HEK293 (cell line): ENCODE results near the gene NRP1.
A peak's percentile ranks its signal among the peaks of the same experiment; 100 is the strongest.

Experiments used
- CTCF ChIA-PET: fragments of 350-600 bp; formaldehyde crosslinking; extraction: SDS; loops from one replicate; lab custom pipeline; 2021; ENCODE audit warnings: antibody characterized with exemption; lab: Yijun Ruan, JAX
- POLR2A ChIA-PET: fragments of 300-600 bp; formaldehyde crosslinking; extraction: SDS; loops from one replicate; lab custom pipeline; 2020; ENCODE audit warnings: antibody characterized with exemption, inconsistent platforms; lab: Yijun Ruan, JAX
- H3K27ac ChIP-seq: fragments of 200-500 bp; sonication (Bioruptor generic); 2 replicates; pipeline ENCODE4 v1.5.1; 2014; ENCODE audit warnings: low read depth, low read length, control low read depth, inconsistent platforms; ENCODE audit errors: extremely low read depth
- H3K36me3 ChIP-seq, 2 experiments: fragments of 200-500 bp in 1 of 2; sonication (Bioruptor generic) in 1 of 2; 1 replicate in 1 of 2; 2 replicates in 1 of 2; pipeline ENCODE4 v1.5.1; 2014 to 2017; ENCODE audit warnings: inconsistent platforms in 2 of 2, low read length in 2 of 2; ENCODE audit not compliant: control insufficient read depth in 2 of 2, insufficient read depth in 1 of 2
- H3K4me1 ChIP-seq: fragments of 200-500 bp; sonication (Bioruptor generic); 2 replicates; pipeline ENCODE4 v1.5.1; 2014; ENCODE audit warnings: mild to moderate bottlenecking, low read length, inconsistent platforms; ENCODE audit not compliant: control insufficient read depth, insufficient read depth
- H3K4me3 ChIP-seq: 2 replicates; pipeline ENCODE4 v1.5.1; 2011; ENCODE audit warnings: low read depth, mild to moderate bottlenecking, control low read depth, low read length, moderate library complexity
- H3K9me3 ChIP-seq: fragments of 200-500 bp; sonication (Bioruptor generic); 2 replicates; pipeline ENCODE4 v1.5.1; 2014; ENCODE audit warnings: low read depth, low read length, inconsistent platforms; ENCODE audit not compliant: control insufficient read depth, insufficient read depth
- BCL11B ChIP-seq: fragments of 450-650 bp; formaldehyde crosslinking; IDR thresholded peaks from 2 replicates; pipeline ENCODE4 v1.5.1; 2016; ENCODE audit warnings: low read depth, missing biosample characterization, missing genetic modification characterization
- CTCF ChIP-seq: fragments of 450-650 bp; formaldehyde crosslinking; IDR thresholded peaks from 2 replicates; pipeline ENCODE4 v1.5.1; 2016; ENCODE audit warnings: missing biosample characterization, missing genetic modification characterization
- EGR2 ChIP-seq: fragments of 450-650 bp; formaldehyde crosslinking; IDR thresholded peaks from 2 replicates; pipeline ENCODE4 v1.5.1; 2016; ENCODE audit warnings: low read depth, missing biosample characterization, missing genetic modification characterization
- FEZF1 ChIP-seq: fragments of 450-650 bp; formaldehyde crosslinking; IDR thresholded peaks from 2 replicates; pipeline ENCODE4 v1.5.1; 2016; ENCODE audit warnings: missing biosample characterization, missing genetic modification characterization
- HOXA7 ChIP-seq: sonication (generic); formaldehyde crosslinking; IDR thresholded peaks from 2 replicates; pipeline ENCODE4 v1.8.1; 2022; ENCODE audit warnings: missing genetic modification reagents, borderline replicate concordance
- OSR2 ChIP-seq: fragments of 450-650 bp; formaldehyde crosslinking; IDR thresholded peaks from 2 replicates; pipeline ENCODE4 v1.5.1; 2016; ENCODE audit warnings: missing biosample characterization, missing genetic modification characterization
- SCRT2 ChIP-seq: fragments of 450-650 bp; formaldehyde crosslinking; IDR thresholded peaks from 2 replicates; pipeline ENCODE4 v1.5.1; 2016; ENCODE audit warnings: missing biosample characterization, missing genetic modification characterization
- SETDB1 ChIP-seq: IDR thresholded peaks from one replicate; pipeline ENCODE4 v1.6.1; 2017; ENCODE audit warnings: mild to moderate bottlenecking, low read length, moderate library complexity, mixed read lengths; ENCODE audit not compliant: insufficient read length
- YY2 ChIP-seq: fragments of 450-650 bp; formaldehyde crosslinking; IDR thresholded peaks from 2 replicates; pipeline ENCODE4 v1.5.1; 2016; ENCODE audit warnings: missing biosample characterization, missing genetic modification characterization
- ZBTB44 ChIP-seq: fragments of 450-650 bp; IDR thresholded peaks from 2 replicates; pipeline ENCODE4 v1.5.1; 2018; ENCODE audit warnings: missing biosample characterization, mild to moderate bottlenecking, missing genetic modification characterization
- ZBTB8A ChIP-seq: fragments of 450-650 bp; formaldehyde crosslinking; IDR thresholded peaks from 2 replicates; pipeline ENCODE4 v1.5.1; 2016; ENCODE audit warnings: missing biosample characterization, missing genetic modification characterization
- ZIC2 ChIP-seq: fragments of 450-650 bp; formaldehyde crosslinking; IDR thresholded peaks from 2 replicates; pipeline ENCODE4 v1.5.1; 2016; ENCODE audit warnings: missing biosample characterization, missing genetic modification characterization
- ZNF10 ChIP-seq: fragments of 450-650 bp; formaldehyde crosslinking; IDR thresholded peaks from 2 replicates; pipeline ENCODE4 v1.5.1; 2017; ENCODE audit warnings: missing biosample characterization, missing genetic modification characterization
- ZNF155 ChIP-seq: fragments of 450-650 bp; formaldehyde crosslinking; IDR thresholded peaks from 2 replicates; pipeline ENCODE4 v1.5.1; 2016; ENCODE audit warnings: missing biosample characterization, missing genetic modification characterization
- ZNF169 ChIP-seq: fragments of 450-650 bp; formaldehyde crosslinking; IDR thresholded peaks from 2 replicates; pipeline ENCODE4 v1.5.1; 2016; ENCODE audit warnings: missing biosample characterization, missing genetic modification characterization
- ZNF174 ChIP-seq: fragments of 450-650 bp; formaldehyde crosslinking; IDR thresholded peaks from 2 replicates; pipeline ENCODE4 v1.5.0; 2017; ENCODE audit warnings: missing biosample characterization, mild to moderate bottlenecking, missing genetic modification characterization
- ZNF184 ChIP-seq: fragments of 450-650 bp; IDR thresholded peaks from 2 replicates; pipeline ENCODE4 v1.5.1; 2018; ENCODE audit warnings: missing biosample characterization, mild to moderate bottlenecking, missing genetic modification characterization
- ZNF2 ChIP-seq: fragments of 450-650 bp; formaldehyde crosslinking; IDR thresholded peaks from 2 replicates; pipeline ENCODE4 v1.5.1; 2016; ENCODE audit warnings: missing biosample characterization, missing genetic modification characterization
- ZNF302 ChIP-seq: fragments of 450-650 bp; formaldehyde crosslinking; IDR thresholded peaks from 2 replicates; pipeline ENCODE4 v1.5.1; 2016; ENCODE audit warnings: missing biosample characterization, missing genetic modification characterization, low read depth
- ZNF350 ChIP-seq: fragments of 450-650 bp; formaldehyde crosslinking; IDR thresholded peaks from 2 replicates; pipeline ENCODE4 v1.5.0; 2017; ENCODE audit warnings: missing biosample characterization, mild to moderate bottlenecking, missing genetic modification characterization
- ZNF558 ChIP-seq: fragments of 450-650 bp; formaldehyde crosslinking; IDR thresholded peaks from 2 replicates; pipeline ENCODE4 v1.5.1; 2016; ENCODE audit warnings: missing biosample characterization, missing genetic modification characterization
- ZNF561 ChIP-seq: fragments of 450-650 bp; IDR thresholded peaks from 2 replicates; pipeline ENCODE4 v1.5.1; 2018; ENCODE audit warnings: missing biosample characterization, missing genetic modification characterization, borderline replicate concordance
- ZNF610 ChIP-seq: fragments of 450-650 bp; formaldehyde crosslinking; IDR thresholded peaks from 2 replicates; pipeline ENCODE4 v1.5.1; 2016; ENCODE audit warnings: missing biosample characterization, missing genetic modification characterization, borderline replicate concordance
- ZNF624 ChIP-seq: fragments of 450-650 bp; formaldehyde crosslinking; IDR thresholded peaks from 2 replicates; pipeline ENCODE4 v1.5.1; 2017; ENCODE audit warnings: missing biosample characterization, missing genetic modification characterization
- ZSCAN30 ChIP-seq: fragments of 450-650 bp; IDR thresholded peaks from 2 replicates; pipeline ENCODE4 v1.5.1; 2018; ENCODE audit warnings: missing biosample characterization, mild to moderate bottlenecking, missing genetic modification characterization, moderate library complexity
- TF ChIP-seq, protein P1 (sequence below): fragments of 450-650 bp; formaldehyde crosslinking; IDR thresholded peaks from 2 replicates; pipeline ENCODE4 v1.5.1; 2016; ENCODE audit warnings: missing biosample characterization, missing genetic modification characterization
- TF ChIP-seq, protein P2 (sequence below): fragments of 450-650 bp; formaldehyde crosslinking; IDR thresholded peaks from 2 replicates; pipeline ENCODE4 v1.5.1; 2016; ENCODE audit warnings: missing biosample characterization, missing genetic modification characterization
- TF ChIP-seq, protein P3 (sequence below): fragments of 450-650 bp; formaldehyde crosslinking; IDR thresholded peaks from 2 replicates; pipeline ENCODE4 v1.5.1; 2016; ENCODE audit warnings: missing biosample characterization, missing genetic modification characterization

The NRP1 gene

GRCh38 chr10:33325929-33326328 is 8.5 kb downstream of the NRP1 start (continued):
- TF ChIP-seq ZNF350 (tag by site-specific recombination) (no peak), YY2 (tag by site-specific recombination) (no peak), ZNF561 (tag by site-specific recombination) (peak; percentile 83), BCL11B (peak; percentile 63), ZNF2 (tag by site-specific recombination) (no peak; the same call in 1 of the 2 replicates), HOXA7 (no peak), ZNF155 (tag by site-specific recombination) (no peak), ZIC2 (tag by site-specific recombination) (peak; percentile 46; the same call in 1 of the 2 replicates), ZNF184 (tag by site-specific recombination) (no peak), ZSCAN30 (tag by site-specific recombination) (peak; percentile 99), ZNF10 (tag by site-specific recombination) (peak; percentile 81; the same call in 1 of the 2 replicates), ZNF558 (tag by site-specific recombination) (no peak), ZNF169 (tag by site-specific recombination) (no peak)
- TF ChIP-seq, protein P1, sequence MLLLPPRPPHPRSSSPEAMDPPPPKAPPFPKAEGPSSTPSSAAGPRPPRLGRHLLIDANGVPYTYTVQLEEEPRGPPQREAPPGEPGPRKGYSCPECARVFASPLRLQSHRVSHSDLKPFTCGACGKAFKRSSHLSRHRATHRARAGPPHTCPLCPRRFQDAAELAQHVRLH (tag by site-specific recombination) = peak; percentile 97
- TF ChIP-seq, protein P2, sequence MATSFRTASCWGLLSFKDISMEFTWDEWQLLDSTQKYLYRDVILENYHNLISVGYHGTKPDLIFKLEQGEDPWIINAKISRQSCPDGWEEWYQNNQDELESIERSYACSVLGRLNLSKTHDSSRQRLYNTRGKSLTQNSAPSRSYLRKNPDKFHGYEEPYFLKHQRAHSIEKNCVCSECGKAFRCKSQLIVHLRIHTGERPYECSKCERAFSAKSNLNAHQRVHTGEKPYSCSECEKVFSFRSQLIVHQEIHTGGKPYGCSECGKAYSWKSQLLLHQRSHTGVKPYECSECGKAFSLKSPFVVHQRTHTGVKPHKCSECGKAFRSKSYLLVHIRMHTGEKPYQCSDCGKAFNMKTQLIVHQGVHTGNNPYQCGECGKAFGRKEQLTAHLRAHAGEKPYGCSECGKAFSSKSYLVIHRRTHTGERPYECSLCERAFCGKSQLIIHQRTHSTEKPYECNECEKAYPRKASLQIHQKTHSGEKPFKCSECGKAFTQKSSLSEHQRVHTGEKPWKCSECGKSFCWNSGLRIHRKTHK (tag by site-specific recombination) = no peak

DNA sequence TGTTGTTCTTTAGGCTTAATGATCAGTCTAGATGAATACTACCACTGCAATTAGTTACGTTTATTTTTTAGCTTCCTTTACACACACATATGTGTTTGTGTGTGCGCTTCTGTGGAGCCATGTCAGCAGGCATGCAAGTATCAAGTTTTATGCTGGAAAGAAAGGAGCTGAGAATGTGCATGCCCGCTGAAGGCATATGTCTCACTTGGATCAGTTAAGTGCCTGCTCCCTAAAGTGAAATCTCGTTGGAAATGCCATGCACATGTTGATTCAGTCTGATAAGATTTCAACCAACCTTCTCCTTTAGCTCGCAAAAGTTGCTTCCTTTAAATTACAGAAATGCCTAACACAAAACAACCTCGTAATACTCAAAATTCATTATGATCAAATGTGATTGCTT is 10.7 kb downstream of the NRP1 start:
- ChIA-PET CTCF (interaction anchor here (0.6 kb wide), 1 partner anchor 15 kb away, joined by 3 read pairs; no protein-coding TSS in a partner anchor), POLR2A (interaction anchor here (1.1 kb wide), 1 partner anchor 10 kb away, joined by 5 read pairs; the partner anchor contains the start of gene NRP1)
- H3K36me3 ChIP-seq = peaks cover 5 to 7% of the 10 kb centered on the region in 2 experiments; a peak in 2 of 3 replicates
- 0 out of 2 replicates have a peak, but pooled peaks have one; percentile 8 for TF ChIP-seq ZSCAN30 (tag by site-specific recombination)
- TF ChIP-seq, protein P3, sequence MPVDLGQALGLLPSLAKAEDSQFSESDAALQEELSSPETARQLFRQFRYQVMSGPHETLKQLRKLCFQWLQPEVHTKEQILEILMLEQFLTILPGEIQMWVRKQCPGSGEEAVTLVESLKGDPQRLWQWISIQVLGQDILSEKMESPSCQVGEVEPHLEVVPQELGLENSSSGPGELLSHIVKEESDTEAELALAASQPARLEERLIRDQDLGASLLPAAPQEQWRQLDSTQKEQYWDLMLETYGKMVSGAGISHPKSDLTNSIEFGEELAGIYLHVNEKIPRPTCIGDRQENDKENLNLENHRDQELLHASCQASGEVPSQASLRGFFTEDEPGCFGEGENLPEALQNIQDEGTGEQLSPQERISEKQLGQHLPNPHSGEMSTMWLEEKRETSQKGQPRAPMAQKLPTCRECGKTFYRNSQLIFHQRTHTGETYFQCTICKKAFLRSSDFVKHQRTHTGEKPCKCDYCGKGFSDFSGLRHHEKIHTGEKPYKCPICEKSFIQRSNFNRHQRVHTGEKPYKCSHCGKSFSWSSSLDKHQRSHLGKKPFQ (tag by site-specific recombination) = no peak
- TF ChIP-seq, protein P1 (tag by site-specific recombination) = no peak
- no peak for TF ChIP-seq ZNF558 (tag by site-specific recombination)
- TF ChIP-seq SETDB1 = no peak
- TF ChIP-seq EGR2 (tag by site-specific recombination) = no peak
- 0 out of 2 replicates have a peak, but pooled peaks have one; percentile 41 for TF ChIP-seq FEZF1 (tag by site-specific recombination)
- no peak for TF ChIP-seq CTCF (tag by site-specific recombination)
- no peak for TF ChIP-seq ZNF174
- TF ChIP-seq OSR2 (tag by site-specific recombination) = 0 out of 2 replicates have a peak, but pooled peaks have one; percentile 11
- TF ChIP-seq ZBTB44 (tag by site-specific recombination) = peak; percentile 43; the same call in 1 of the 2 replicates
- no peak for TF ChIP-seq SCRT2
- no peak for TF ChIP-seq ZNF302 (tag by site-specific recombination)
- no peak for TF ChIP-seq ZBTB8A
- TF ChIP-seq ZNF610 (tag by site-specific recombination) = 0 out of 2 replicates have a peak, but pooled peaks have one; percentile 14
- TF ChIP-seq ZNF624 (tag by site-specific recombination) = no peak

More for the DNA sequence above, 10.7 kb downstream of the NRP1 start:
- Histone ChIP-seq H3K27ac (no peak overlapping the region), H3K9me3 (no peaks in the 10 kb centered on the region), H3K4me3 (no peak overlapping the region), H3K4me1 (peaks cover 31% of the 10 kb centered on the region)
